ENCODE results near the gene E2F8.
"Not testable (repeated sequence)": the region's sequence is repeated elsewhere in the genome, so short reads cannot be mapped to it uniquely, and the experiment has no call there.

E2F8 gene

GRCh38 chr11:19276859-19277808 lies 36.4 kb upstream of the E2F8 start (continued):
- TF ChIP-seq ZNF518A (tag by site-specific recombination; conservative IDR thresholded peaks at IDR 0.05; ENCODE audit: low read depth) (no peak), ZFP3 (tag by site-specific recombination; IDR thresholded peaks at IDR 0.05; ENCODE audit: low read depth) (no peak), PRDM10 (tag by site-specific recombination; IDR thresholded peaks at IDR 0.05) (no peak), ZBTB6 (tag by site-specific recombination; IDR thresholded peaks at IDR 0.05) (no peak), ZNF350 (tag by site-specific recombination; IDR thresholded peaks at IDR 0.05) (no peak), ZNF704 (tag by site-specific recombination; IDR thresholded peaks at IDR 0.05) (no peak)

GRCh38 chr11:19275496-19275895 lies 34.8 kb upstream of the E2F8 start:
- POLR2A ChIA-PET: no interaction called here
- CTCF ChIA-PET: interaction anchor here (0.7 kb wide), 1 partner anchor 205 kb away, joined by 3 read pairs; no protein-coding TSS in a partner anchor
- Histone ChIP-seq H3K27ac (ENCODE audit: extremely low read depth, low read depth, low read length) (no peak overlapping the region), H3K36me3 (ENCODE audit: control insufficient read depth in 2 of 2, insufficient read depth in 1 of 2, low read length in 2 of 2) (no peaks in the 10 kb centered on the region), H3K4me1 (ENCODE audit: control insufficient read depth, insufficient read depth, low read length) (no peaks in the 10 kb centered on the region), H3K9me3 (ENCODE audit: control insufficient read depth, insufficient read depth, low read depth, low read length) (no peaks in the 10 kb centered on the region), H3K4me3 (ENCODE audit: low read depth, low read length) (no peak overlapping the region)
- TF ChIP-seq ZFHX2 (tag by site-specific recombination; conservative IDR thresholded peaks at IDR 0.05) (peak; percentile 36; the same call in 1 of the 2 replicates), ZNF600 (tag by site-specific recombination; IDR thresholded peaks at IDR 0.05) (no peak), ZNF76 (tag by site-specific recombination; IDR thresholded peaks at IDR 0.05; ENCODE audit: borderline replicate concordance, low read depth) (no peak)

- H3K4me3 ChIP-seq (ENCODE audit: low read depth, low read length); H3K27ac ChIP-seq (ENCODE audit: extremely low read depth, low read depth, low read length); H3K36me3 ChIP-seq (ENCODE audit: control insufficient read depth in 2 of 2, insufficient read depth in 1 of 2, low read length in 2 of 2); POLR2A ChIA-PET; H3K4me1 ChIP-seq (ENCODE audit: control insufficient read depth, insufficient read depth, low read length); H3K9me3 ChIP-seq (ENCODE audit: control insufficient read depth, insufficient read depth, low read depth, low read length): not testable (repeated sequence)
- CTCF ChIA-PET: interaction anchor here (0.6 kb wide), 1 partner anchor 16 kb away, joined by 5 read pairs; no protein-coding TSS in a partner anchor
Measured at GRCh38 chr11:19273219-19273618, 32.5 kb upstream of the E2F8 start.
